OCI-M2 (cell line): Measurements from ENCODE around the gene ROCK1.

ENCODE experiments used
- DNase-seq: peaks from one replicate; lab custom pipeline; 2025; ENCODE audit not compliant: unreplicated experiment; lab: John Stamatoyannopoulos, UW

ROCK1 gene

GRCh38 chr18:21109936-21110712, 1.5 kb downstream of the ROCK1 start:
- no peak for DNase-seq

GRCh38 chr18:21105936-21106335, 5.7 kb downstream of the ROCK1 start:
- DNase-seq, result no peak

- no peak for DNase-seq
Measured at GRCh38 chr18:21101172-21101571, 10.4 kb downstream of the ROCK1 start.

DNA sequence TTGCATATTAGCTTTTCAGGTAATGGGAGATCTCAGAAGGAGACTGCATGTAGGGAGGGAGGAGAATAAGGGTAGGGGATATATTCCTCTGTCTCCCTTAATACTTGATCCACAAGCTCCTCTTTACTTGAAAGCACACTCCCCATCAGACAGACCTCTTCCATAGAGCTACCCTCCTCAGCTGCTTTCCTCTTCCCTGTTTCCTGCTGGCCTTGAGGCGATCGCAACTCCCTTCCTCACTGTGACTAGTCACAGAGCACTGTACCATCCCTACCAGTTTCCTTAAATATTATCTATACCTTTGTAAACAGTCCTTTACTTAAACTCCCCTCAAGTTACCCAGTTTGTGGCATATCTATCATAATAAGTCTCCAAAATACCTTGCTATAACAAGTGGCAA, 10.9 kb downstream of the ROCK1 start:
- no peak for DNase-seq

- DNase-seq, result no peak
Measured at GRCh38 chr18:21100146-21100545, 11.5 kb downstream of the ROCK1 start.

GRCh38 chr18:21099442-21099841, 12.2 kb downstream of the ROCK1 start:
- DNase-seq, result no peak

DNA sequence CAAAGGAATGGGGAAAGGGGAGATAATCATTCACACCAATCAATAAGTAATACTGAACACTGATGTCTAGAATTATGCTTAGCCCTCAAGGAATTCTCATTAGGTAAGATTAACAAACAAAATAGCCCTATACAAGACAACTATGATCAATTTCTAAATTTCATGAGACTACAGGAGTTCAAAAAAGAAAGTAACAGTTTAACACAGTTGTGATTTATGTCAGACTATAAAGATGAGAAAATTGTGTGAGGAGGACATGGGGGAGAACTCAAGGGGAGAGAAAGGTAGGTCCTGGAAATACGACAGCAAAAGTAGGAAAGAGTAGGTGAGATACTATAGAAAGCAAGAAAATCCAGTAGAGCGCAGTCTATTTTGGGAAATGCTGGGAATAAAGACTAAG, 14.9 kb downstream of the ROCK1 start:
- no peak for DNase-seq

DNA sequence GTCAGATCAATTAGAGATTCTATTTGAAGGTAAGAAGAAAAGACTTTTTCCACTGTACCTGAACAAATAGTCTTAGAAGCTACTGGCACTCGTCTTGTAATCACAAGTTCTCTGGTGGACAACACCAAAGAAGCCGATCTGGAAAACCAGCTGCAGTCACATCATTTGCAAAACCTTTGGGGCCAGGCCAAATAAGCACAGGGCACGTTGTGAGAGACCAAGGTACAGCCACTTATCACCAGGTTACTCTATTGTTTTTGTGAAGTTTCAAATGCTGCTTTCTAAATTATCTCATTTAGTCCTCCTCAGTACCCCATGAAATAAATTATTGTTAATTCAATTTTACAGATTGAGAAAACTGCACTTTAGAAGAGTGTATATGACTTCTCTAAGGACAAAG, 18.5 kb downstream of the ROCK1 start:
- no peak for DNase-seq

DNA sequence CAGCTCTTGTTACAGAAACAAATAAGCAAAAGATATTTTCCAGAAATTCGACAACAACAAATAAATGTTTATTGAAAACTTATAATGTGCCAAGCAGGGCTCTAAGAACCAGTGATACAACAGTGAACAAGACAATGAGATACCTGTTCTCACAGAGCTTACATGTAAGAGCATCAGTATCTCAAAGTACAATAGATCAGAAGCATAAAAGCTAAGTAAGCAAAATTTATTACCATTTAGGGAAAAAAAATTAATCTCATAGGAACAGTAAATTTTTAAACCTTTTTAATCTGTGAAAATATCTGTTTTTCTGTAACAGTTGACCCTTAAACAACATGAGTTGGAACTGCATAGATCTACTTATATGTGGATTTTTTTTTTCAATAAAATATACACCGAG, 20.9 kb downstream of the ROCK1 start:
- no peak for DNase-seq

GRCh38 chr18:21085579-21086166, 25.9 kb downstream of the ROCK1 start:
- DNase-seq, result no peak

DNA sequence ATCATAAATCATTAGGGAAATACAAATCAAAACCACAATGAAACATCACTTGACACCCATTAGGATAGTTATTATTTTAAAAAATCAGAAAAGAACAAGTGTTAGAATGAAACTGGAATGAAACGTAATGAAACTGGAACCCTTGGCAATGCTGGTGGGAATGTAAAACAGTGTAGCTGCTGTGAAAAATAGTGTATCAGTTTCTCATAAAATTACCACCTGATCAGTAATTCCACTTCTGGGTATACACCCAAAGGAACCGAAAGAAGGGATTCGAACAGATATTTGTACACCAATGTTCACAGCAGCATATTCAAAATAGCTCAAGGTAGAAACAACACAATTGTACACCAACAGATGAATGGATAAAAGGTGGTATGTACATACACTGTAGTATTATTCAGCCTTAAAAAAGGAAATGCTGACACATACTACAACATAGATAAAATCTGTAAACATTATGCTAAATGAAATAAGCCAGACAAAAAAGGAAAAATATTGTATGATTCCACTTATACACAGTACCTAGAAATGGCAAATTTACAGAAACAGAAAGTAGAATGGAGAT, 27.0 kb downstream of the ROCK1 start:
- no peak for DNase-seq

DNA sequence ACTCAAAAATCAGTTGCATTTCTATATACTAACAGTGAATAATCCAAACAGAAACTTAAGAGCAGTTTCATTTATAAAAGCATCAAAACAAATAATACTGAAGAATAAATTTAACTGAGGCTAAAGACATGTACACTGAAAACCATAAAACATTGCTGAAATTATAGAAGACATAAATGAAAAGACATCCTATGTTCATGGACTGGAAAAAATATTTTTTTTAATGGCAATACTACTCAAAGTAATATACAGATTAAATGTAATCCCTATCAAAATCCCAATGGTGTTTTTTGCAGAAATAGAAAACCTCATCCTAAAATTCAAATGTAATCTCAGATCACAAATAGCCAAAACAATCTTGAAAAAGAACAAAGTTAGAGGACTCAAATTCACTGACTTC, 28.6 kb downstream of the ROCK1 start:
- no peak for DNase-seq

GRCh38 chr18:21081426-21081825, 30.2 kb downstream of the ROCK1 start:
- no peak for DNase-seq

DNA sequence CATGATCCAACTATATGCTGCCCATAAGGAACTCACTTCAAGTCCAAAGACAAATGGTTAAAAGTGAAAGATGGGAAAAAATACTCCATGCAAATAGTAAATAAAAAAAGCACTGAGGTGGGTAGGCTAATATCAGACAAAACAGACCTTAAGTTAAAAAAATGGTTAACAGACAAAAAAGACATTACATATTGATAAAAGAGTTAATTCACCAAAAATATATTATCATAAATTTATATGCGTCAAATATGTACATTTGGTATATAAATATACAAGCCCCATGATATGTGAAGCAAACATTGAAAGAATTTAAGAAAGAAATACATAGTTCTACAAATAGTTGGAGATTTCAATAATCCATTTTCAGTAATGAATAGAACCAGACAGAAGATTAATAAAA, 31.0 kb downstream of the ROCK1 start:
- no peak for DNase-seq

- DNase-seq, result no peak
Measured at GRCh38 chr18:21074336-21075323, 37.0 kb downstream of the ROCK1 start.

- no peak for DNase-seq
Measured at GRCh38 chr18:21073180-21073579, 38.4 kb downstream of the ROCK1 start.

- DNase-seq, result no peak
Measured at GRCh38 chr18:21071071-21071470, 40.5 kb downstream of the ROCK1 start.

- no peak for DNase-seq
Measured at GRCh38 chr18:21069468-21069867, 42.1 kb downstream of the ROCK1 start.

GRCh38 chr18:21064347-21064746, 47.3 kb downstream of the ROCK1 start:
- DNase-seq, result no peak

- no peak for DNase-seq
Measured at GRCh38 chr18:21063011-21063410, 48.6 kb downstream of the ROCK1 start.

DNA sequence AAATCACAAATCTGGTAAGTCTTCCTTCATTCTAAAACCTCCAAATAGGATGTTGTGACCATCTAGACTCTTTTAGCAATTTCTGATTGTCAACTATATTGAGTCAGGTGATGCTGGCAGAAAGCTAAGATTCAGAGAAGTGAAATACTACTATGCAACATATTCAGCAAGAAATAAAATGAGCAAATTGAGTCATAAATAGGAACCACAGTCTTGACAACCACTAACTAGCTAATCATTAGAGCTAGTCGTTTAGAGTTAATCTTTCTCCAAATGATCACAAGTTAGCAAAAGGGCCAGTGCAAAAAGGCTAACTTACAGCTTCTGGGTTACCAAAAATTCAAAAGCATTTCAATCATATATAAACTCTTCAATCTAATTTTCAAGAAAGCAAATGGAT, 54.5 kb downstream of the ROCK1 start:
- no peak for DNase-seq
